ENCODE data around the gene PMFBP1. TPM values are rescaled to one million over a fixed set of nuclear protein-coding genes. Genes with fewer than 3 reads are reported as not detected.

PMFBP1 gene, protein sequence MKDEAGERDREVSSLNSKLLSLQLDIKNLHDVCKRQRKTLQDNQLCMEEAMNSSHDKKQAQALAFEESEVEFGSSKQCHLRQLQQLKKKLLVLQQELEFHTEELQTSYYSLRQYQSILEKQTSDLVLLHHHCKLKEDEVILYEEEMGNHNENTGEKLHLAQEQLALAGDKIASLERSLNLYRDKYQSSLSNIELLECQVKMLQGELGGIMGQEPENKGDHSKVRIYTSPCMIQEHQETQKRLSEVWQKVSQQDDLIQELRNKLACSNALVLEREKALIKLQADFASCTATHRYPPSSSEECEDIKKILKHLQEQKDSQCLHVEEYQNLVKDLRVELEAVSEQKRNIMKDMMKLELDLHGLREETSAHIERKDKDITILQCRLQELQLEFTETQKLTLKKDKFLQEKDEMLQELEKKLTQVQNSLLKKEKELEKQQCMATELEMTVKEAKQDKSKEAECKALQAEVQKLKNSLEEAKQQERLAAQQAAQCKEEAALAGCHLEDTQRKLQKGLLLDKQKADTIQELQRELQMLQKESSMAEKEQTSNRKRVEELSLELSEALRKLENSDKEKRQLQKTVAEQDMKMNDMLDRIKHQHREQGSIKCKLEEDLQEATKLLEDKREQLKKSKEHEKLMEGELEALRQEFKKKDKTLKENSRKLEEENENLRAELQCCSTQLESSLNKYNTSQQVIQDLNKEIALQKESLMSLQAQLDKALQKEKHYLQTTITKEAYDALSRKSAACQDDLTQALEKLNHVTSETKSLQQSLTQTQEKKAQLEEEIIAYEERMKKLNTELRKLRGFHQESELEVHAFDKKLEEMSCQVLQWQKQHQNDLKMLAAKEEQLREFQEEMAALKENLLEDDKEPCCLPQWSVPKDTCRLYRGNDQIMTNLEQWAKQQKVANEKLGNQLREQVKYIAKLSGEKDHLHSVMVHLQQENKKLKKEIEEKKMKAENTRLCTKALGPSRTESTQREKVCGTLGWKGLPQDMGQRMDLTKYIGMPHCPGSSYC
- total RNA-seq (2014; rRNA removed; shearing (Covaris generic)), result 0.03 TPM in 1 of 2 replicates, not detected in the other
- polyA plus RNA-seq (2015; cell fraction: cytosol; rRNA removed), result not detected in 2 replicates
- 0.08 and 0.38 TPM in 2 replicates for polyA plus RNA-seq (2015; cell fraction: nucleus; rRNA removed)

DNA sequence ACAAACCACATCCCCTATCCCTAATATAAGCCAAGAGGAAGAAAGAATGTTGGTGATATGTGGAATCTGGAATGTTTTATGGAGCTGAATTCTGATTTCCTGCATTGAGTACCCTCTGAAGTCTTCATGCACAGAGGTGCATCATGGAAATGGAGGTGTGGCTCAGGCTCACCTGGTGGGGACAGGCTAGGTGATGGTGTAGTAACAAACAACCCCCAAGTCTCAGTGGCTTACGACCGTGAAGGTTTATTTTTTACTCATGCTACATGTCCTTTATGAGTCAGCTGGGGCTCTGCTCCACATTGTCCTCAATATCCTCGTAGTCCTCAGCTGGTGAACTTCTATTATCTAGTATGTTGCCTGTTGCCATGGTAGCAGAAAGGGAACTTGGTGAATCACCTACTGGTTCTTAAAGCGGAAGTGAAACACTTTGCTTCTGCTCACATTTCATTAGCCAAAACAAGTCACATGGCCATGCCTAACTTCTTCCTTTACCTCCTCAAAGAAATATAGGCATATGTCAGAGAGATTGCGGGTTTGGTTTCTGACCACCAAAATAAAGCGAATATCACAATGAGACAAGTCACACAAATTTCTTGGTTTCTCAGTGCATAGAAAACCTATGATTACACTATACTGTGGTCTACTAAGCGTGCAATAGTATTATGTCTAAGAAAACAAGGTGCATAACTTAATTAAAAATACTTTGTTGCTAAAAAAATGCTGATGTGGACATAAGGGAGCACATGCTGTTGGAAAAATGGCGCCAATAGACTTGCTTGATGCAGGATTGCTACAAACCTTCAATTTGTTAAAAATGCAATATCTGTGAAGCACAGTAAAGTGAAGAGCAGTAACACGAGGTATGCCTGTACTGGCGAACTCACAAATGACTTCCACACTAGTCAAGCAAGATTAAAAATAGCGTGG lies at the start of gene PMFBP1:
PMFBP1 (minus strand) TSS at position 51 of the 930 bp plus-strand sequence. CDS start 947 bp downstream, outside the sequence.
- peak; percentile 96 for DNase-seq (ENCODE audit: low read depth)

DNA sequence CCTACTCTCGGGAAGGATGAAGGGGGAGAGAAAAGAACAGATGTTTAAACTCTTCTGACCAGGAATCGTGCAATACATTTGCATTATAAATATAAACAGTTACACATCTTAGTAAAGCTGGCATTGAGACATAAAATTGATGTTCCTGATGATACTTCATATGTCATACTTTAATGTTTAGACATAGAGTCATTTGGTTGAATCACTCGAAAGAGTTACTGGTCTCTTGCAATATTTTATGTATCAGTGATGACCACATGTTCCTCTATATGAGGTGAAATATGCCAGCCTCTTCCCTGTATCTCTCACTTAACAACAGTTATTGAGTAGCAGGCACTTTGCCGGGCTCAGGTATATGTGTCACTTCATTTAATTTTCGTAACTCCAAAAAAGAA lies 49.7 kb upstream of the PMFBP1 start:
- no peak for DNase-seq (ENCODE audit: low read depth)

DNA sequence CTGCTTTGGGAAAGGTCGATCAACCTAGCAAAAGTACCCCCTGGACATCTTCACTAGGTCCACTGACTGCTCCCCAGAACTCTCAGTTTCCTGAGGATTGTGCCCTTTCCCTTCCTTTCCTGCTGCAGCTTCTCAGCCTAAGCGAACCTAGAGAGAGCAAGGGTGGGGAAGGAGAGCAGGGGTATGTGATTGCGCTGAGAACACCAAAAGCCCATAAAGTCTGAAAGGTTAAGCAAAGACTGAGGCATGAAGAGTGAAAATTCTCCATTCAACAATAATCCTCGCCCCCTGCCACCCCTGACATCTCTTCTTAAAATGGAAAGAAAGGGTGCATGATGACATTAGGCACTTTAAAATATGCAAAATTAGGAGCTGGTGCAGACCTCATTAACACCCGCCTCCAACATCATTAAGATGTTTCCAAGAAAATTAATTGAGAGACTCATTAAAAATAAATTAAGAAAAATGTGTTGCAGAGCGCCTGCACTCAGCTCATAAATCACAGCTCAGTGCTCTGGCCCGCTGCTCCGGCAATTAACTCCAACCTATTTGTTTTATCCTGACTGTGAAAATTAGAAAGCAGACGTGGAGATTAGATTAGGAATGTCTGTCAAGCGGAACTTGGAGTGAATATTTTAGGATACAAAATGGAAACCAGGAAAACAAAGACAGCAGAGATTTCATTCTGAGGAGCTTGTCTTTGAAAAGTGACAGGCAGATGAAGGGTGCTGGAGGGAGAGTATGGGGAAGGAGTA lies 49.1 kb upstream of the PMFBP1 start:
- no peak for DNase-seq (ENCODE audit: low read depth)

DNA sequence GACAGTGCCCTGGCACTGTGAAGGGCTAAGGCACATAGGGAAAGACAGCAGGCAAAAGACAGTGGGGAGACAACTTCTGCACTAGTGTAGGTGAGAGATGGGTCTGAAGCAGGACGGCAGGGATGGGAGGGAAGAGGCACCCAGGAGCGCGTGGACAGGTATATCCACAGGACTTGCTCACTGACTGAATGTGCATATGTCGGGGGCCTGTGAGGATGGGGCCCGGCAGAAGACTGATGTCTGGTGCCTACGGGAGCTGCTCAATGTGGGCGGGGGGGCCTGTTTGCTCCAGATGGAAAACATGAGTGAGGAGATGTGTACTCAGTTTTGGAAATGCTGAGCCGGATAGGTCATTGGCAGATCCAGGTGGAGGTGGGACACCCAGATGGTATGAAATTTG lies 47.3 kb upstream of the PMFBP1 start:
- no peak for DNase-seq (ENCODE audit: low read depth)

DNA sequence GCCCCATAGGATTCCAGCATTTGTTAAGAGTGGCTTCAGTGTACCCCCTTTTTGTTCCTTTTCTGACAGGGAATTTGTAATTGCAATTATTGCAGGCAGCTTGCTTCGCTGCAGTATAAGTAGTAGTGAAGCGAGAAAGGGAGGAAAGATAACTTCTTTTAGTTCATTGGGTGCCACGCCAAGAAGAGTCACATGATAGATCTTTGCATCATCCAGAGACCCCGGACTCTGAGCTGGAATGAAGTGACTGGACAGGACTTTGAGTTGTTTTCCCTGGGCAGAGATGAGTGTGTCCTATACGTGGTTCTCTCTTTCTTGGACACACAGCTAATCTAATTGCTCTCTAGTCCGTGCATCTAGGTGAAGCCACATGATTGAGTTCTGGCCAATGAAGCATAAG lies 44.8 kb upstream of the PMFBP1 start:
- no peak for DNase-seq (ENCODE audit: low read depth)

DNA sequence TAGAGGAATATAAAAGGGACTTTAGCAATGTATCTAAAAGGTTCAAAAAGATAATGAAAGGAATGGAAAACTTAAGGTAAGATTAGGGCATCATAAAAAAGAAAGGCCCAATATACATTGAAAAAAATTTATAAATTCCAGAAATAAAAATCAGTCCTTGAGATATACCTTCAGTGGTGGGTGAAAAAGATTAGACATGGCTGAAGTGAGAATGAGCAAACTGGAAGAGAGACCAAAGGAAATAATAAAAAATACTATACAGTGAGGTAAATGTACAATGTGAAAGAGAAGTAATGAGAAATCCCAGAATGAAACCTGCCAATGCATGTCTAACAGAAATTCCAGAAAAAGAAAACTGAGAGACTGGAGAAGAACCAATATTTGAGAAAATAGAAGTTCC lies 42.9 kb upstream of the PMFBP1 start:
- no peak for DNase-seq (ENCODE audit: low read depth)

DNA sequence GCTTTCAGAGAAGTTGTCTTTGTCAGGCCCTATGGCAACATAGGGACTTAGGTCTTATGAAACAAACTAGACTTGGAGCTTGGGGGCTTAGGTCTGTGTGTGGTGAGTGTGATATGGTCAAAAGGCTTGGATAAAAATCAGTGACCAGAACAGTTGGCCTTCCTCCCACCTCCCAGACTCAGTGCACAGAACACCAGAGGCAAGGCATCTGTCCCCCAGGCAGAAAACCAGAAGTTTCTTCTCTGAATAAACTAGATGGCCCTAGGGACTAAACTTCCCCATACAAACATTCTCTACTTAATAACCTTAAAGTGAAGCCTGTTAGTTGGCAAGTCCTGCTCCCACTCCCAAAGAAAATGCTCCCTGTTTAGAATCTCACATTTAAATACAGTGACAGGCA lies 39.2 kb upstream of the PMFBP1 start:
- DNase-seq (ENCODE audit: low read depth), result no peak

DNA sequence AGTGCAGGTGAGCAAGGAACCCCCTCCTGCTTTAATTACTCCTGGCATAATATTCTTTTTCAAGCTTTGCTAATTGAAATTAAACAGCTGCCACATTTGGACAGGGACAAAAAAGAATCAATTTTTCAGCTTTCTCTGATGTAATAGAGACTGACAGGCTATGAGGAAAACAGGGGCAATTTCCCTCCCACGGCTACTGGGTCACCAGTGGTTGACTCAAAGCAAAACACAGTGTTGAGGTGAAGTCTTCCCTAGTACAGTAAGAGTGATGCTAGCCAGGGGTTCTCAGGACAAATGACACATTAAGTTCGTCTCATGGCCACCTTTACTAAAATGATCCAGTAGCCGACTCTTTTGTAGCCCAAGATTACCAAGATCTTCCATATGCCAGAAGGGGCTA lies 38.6 kb upstream of the PMFBP1 start:
- no peak for DNase-seq (ENCODE audit: low read depth)

DNA sequence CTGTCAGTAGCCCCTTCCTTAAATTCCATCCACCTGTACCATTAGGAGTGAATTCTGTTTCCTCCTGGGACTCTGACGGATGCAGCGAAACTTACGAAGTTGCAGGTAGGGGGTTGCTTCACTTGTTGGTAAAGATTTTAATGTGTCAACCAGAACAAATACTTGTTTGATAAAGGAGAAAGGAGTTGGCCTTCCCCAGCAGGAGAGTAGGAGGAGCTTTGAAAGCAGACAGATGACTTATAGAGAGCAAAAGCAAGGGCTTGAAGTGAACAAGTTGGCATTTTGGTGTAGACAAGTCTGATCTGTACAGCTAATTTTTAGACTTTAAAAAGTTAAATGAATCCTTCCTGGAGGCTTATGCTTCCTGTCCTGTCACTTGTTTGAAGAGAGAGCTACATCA lies 38.1 kb upstream of the PMFBP1 start:
- no peak for DNase-seq (ENCODE audit: low read depth)

DNA sequence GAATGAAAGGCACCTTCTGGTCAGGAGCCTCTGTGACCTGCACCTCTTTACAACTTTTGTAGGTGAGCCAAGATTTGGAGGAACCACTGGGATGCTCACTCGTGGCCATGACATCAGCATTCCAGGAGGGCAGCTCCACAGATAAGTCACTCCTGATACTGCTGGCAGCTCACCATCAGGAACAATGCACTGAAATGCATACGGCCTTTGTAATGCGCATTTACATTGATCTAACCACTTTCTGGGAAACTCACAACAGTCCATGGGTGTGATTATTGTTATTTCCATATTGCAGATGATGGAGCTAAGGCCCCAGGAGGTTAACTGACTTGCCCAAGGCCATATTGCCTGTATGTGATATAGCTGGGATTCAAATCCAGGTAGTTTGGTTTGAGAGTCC lies 34.3 kb upstream of the PMFBP1 start:
- DNase-seq (ENCODE audit: low read depth), result no peak

DNA sequence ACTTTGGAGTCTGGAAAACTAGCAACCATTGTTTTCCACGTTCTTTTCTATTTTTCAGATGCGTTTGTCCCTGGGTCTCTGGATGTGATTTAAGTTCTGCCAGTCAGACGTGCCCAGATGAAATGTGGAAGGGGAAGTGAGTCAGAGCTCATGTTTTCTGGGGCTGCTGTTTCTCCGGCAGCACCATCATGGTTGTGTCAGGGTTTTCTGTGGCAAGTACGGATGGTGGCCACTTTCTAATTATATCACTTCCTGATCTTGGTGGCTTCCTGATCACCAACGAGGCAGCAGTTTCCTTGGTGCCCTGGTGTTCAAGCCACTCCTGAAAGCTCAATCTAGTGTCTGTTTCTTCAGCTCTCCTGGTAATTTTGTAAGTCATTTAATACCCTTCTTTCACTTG lies 31.4 kb upstream of the PMFBP1 start:
- peak; percentile 82 for DNase-seq (ENCODE audit: low read depth)

DNA sequence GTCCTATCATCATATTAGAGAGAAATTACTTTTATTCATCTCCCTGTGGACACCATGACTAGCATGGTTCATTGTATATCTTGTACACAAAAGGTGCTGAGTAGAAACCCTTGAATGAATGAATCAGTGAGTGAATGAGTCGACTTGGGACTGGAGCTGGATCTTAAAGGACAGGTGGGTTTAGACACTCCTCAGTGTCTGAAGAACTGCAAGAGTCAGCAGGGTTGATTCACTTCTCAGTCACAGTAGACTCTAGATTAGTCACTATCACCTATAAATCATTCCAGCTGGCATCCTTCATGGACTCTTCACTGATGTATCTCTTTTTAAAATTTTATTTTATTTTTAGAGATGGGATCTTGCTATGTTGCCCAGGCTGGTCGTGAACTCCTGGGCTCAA lies 30.1 kb upstream of the PMFBP1 start:
- peak; percentile 56 for DNase-seq (ENCODE audit: low read depth)

DNA sequence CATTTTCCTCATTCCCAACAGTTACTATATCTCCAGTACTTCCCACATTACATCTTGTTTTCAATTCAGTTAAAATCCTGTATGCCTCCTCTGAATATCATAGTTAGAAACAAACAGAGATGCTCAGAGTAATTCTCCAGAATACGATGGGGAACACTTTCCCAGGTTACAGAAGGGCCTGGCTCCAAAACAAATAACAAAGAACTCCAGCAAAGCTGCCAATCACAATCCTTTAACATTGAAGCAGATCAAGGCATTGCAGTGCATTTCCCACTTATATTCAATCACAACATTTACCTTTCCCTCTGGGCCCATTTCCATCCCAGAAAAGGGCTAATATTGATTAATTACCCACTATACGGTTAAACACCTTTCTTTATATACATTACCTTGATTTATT lies 29.4 kb upstream of the PMFBP1 start:
- no peak for DNase-seq (ENCODE audit: low read depth)

DNA sequence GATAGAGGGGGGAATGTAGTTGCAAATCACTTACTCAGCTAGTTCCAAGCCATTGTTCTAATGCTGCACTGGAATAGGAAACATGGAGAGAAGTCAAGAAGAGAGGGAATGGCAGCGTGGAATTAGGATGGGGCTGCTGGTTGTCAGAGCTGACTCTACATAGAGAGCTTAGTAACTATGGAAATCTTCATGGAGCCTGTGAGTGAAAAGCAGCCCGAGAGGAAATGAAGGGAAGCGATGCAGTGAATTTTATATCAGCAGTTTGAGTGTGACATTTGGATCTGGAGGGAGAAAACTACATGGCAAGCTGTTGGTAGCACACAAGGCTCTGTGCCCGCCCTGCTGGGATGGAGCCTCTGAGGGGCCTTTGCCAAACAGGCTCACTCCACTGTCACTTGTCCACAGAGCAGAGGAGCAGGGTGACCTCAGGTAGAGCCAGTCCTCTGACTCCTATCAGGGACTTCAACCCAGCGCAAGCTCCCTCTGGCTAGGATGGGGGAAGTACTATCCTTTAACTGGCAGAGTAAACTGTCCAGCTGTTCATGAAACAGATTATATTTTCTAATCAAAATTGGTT lies 27.9 kb upstream of the PMFBP1 start:
- DNase-seq (ENCODE audit: low read depth), result no peak

DNA sequence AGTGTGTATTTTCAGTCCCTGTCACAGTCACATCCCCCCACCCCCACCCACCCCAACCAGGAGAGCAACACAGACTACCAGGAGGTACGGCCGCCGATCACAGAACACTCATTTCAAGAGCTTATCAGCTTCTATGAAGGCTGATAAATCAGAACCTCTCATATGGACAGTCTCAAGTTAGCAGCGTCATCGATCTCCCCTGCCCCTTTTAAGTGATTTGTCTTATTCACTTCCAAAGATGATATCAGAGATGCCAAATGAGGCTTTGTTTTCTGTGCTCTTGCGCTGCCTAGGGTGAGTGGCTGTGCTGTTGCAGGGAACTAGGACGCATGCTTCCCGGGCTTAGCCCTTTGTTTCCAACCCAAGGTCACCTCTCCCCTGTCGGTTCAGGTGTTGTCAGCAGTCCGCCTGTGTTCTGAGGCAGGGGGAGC lies 26.8 kb upstream of the PMFBP1 start:
- DNase-seq (ENCODE audit: low read depth), result no peak

DNA sequence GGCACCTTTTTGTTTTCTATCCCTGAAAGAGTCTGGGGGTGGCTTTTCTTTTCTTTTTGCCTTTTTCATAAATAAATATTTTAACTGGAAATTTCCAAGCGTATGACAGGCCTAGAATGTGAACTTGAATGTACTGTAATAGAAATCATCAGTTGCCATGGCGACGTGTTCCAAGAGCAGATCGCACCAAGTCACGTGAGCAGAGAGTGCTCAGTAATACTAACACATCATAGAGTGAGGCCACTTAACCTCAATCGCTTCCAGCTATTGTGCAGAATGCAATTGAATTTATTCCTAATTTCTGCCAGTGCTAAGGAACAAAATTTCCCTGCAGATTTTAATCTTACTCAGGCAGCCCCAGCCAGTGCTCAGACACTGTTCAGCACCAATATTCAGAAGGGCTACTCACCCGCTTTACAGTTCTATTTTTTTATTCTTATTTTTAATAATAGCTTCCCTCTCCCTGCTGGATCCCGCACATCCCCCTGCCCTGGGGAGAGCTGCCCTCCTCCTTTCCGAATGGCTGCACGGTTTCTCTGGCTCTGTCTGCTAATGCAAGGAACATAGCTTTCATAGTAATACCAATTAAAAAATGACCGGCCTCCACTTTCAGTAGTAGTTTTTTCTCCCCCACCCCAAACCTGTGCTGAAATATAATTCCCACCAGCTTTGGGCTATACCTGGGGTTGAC lies 26.2 kb upstream of the PMFBP1 start:
- DNase-seq (ENCODE audit: low read depth), result no peak

DNA sequence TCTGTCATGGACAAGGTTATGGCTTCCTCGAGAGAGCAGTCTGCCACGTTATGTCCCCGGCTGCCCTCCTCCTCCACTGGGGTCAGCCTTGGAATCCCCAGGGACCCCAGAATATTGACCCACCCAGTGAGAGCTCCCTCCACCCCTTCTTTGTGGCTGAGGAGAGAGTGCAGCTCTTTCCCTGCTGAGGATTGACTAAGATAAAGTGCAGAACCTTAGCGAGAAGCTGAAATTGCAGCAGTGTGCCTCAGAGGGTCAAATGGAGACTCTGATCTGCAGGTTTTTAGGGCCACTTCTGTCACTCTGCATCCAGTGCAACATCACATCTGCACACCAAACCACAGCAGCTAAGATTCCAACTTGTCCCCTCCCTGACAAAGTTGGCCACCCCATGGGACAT lies 25.6 kb upstream of the PMFBP1 start:
- DNase-seq (ENCODE audit: low read depth), result no peak

DNA sequence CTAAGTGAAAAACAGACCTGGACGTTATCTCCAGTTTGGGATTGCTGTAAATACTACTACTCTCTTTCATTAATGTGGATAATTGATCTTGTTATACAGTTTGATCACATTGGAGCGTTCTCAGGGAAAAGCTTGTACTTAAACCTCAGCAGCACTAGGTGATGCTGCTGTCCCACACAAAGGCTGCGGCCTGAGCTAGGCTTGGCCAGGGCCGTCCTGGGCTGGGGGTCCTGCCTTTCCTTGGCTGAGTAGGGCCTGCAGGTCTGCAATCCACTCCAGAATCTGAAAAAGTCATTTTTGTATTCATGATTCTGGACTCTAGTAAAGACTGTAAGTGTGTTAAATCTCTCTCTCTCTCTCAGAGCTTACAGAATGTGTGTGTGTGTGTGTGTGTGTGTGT lies 23.7 kb upstream of the PMFBP1 start:
- no peak for DNase-seq (ENCODE audit: low read depth)

DNA sequence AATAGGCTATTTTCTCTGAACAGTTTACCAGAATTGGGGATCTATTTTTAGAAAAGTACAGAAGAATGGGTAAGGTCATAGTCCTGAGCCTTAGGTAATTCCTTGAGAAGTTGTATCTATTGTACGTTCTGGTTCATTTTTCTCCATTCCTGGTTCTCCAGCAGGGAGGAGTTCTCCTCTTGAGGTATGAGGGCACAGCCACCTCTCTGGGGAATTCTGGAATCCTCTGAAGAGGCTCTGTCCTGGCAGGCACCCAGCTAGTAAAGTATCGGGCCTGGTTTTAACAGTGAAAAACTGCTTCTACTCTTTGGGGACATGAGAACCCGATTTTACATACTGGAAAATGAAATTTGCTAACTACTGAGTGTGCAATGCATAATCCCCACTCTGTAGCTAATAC lies 19.6 kb upstream of the PMFBP1 start:
- no peak for DNase-seq (ENCODE audit: low read depth)
